Measurements from ENCODE around the gene CEP78.

DNA sequence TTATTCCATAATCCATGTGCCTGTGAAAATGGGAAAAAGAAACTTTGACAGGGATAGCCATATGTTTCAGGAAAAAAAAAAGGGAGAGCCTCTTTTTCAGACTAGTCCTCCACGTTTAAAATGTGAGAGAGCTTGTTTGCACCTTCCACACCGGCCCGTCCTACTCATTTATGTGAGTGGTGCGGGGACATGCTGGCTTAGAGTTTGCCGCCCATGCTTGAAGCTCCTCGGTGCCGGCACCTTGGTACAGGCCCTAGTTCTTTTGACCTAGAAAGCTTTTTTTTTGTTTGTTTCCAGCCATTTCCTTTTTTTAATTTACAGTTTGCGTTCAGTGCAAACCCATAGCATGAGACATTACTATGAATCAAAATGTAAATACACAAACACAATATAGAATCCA lies 88.8 kb downstream of the CEP78 start:
- no peak for TF ChIP-seq POLR2AphosphoS5 (IDR thresholded peaks at IDR 0.05)
- TF ChIP-seq, protein P1, sequence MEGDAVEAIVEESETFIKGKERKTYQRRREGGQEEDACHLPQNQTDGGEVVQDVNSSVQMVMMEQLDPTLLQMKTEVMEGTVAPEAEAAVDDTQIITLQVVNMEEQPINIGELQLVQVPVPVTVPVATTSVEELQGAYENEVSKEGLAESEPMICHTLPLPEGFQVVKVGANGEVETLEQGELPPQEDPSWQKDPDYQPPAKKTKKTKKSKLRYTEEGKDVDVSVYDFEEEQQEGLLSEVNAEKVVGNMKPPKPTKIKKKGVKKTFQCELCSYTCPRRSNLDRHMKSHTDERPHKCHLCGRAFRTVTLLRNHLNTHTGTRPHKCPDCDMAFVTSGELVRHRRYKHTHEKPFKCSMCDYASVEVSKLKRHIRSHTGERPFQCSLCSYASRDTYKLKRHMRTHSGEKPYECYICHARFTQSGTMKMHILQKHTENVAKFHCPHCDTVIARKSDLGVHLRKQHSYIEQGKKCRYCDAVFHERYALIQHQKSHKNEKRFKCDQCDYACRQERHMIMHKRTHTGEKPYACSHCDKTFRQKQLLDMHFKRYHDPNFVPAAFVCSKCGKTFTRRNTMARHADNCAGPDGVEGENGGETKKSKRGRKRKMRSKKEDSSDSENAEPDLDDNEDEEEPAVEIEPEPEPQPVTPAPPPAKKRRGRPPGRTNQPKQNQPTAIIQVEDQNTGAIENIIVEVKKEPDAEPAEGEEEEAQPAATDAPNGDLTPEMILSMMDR (IDR thresholded peaks at IDR 0.05): no peak

Data from esophagus muscularis mucosa (tissue), 3 donors.